H1 (cell line): ENCODE results near the gene LIN37. TPM values are rescaled to one million over a fixed set of nuclear protein-coding genes. Genes with fewer than 3 reads are reported as not detected.

ENCODE experiments used
- CTCF ChIA-PET: fragments of 300-600 bp; sonication (Branson Sonifier 250); formaldehyde crosslinking; loops from one replicate; lab custom pipeline; 2021; ENCODE audit not compliant: partially characterized antibody; lab: Charles Lee
- POLR2A ChIA-PET: fragments of 300-600 bp; sonication (Branson Sonifier 250); formaldehyde crosslinking; loops from one replicate; lab custom pipeline; 2021; ENCODE audit warnings: inconsistent platforms; ENCODE audit not compliant: partially characterized antibody; lab: Charles Lee
- DNase-seq, 2 experiments: peaks; one replicate each; pipeline versions ENCODE4 v3.0.0 to v3.0.0-alpha.2; 2010 to 2022; ENCODE audit warnings: low spot score in 2 of 2, low read depth in 1 of 2, mixed read lengths in 1 of 2
- FAIRE-seq: peaks from 2 replicates; lab custom pipeline; 2011; peaks lifted over from hg19 to GRCh38; lab: Jason Lieb, UNC
- H2AFZ ChIP-seq: 2 replicates; pipeline ENCODE4 v1.8.1; 2012; ENCODE audit warnings: low read length, inconsistent platforms
- H2AK5ac ChIP-seq: 2 replicates; pipeline ENCODE4 v1.6.1; 2013; ENCODE audit warnings: low read depth, low read length
- H2BK120ac ChIP-seq: replicated peaks from 2 replicates; pipeline ENCODE3; 2013; ENCODE audit warnings: low read depth, low read length, inconsistent platforms
- H2BK12ac ChIP-seq: 2 replicates; pipeline ENCODE4 v1.6.1; 2013; ENCODE audit warnings: low read depth, low read length
- H2BK15ac ChIP-seq: 2 replicates; pipeline ENCODE4 v1.6.1; 2013; ENCODE audit warnings: low read length
- H2BK20ac ChIP-seq: 2 replicates; pipeline ENCODE4 v1.6.1; 2013; ENCODE audit warnings: low read length
- H2BK5ac ChIP-seq: 2 replicates; pipeline ENCODE4 v1.6.1; 2013; ENCODE audit warnings: low read depth, low read length
- H3K14ac ChIP-seq: 2 replicates; pipeline ENCODE4 v1.6.1; 2013; ENCODE audit warnings: inconsistent platforms; ENCODE audit not compliant: insufficient read length
- H3K18ac ChIP-seq: 2 replicates; pipeline ENCODE4 v1.6.1; 2013; ENCODE audit warnings: low read length; ENCODE audit errors: extremely low read depth
- H3K23ac ChIP-seq: 2 replicates; pipeline ENCODE4 v1.6.1; 2013; ENCODE audit warnings: inconsistent platforms; ENCODE audit not compliant: insufficient read length
- H3K23me2 ChIP-seq: 2 replicates; pipeline ENCODE4 v1.6.1; 2013; ENCODE audit warnings: low read depth, low read length
- H3K27ac ChIP-seq: 2 replicates; pipeline ENCODE4 v1.6.1; 2011; ENCODE audit warnings: low read depth, low read length, inconsistent platforms
- H3K27me3 ChIP-seq, 4 experiments: replicated peaks in 1 of 4; 1 replicate in 1 of 4; 2 replicates in 3 of 4; pipeline versions ENCODE4 v1.6.1 to v1.8.1; 2011 to 2013; ENCODE audit warnings: low read length in 3 of 4, mild to moderate bottlenecking in 3 of 4, inconsistent platforms in 2 of 4, mixed read lengths in 2 of 4, moderate library complexity in 1 of 4; ENCODE audit not compliant: control insufficient read depth in 3 of 4, insufficient read depth in 3 of 4; ENCODE audit errors: extremely low read depth in 1 of 4
- H3K36me3 ChIP-seq, 4 experiments: 2 replicates each; pipeline versions ENCODE4 v1.6.1 to v1.8.1; 2011 to 2013; ENCODE audit warnings: mild to moderate bottlenecking in 4 of 4, low read length in 3 of 4, moderate library complexity in 2 of 4, control low read depth in 1 of 4, inconsistent platforms in 1 of 4; ENCODE audit not compliant: insufficient read depth in 4 of 4, control insufficient read depth in 2 of 4
- H3K4ac ChIP-seq: replicated peaks from 2 replicates; pipeline ENCODE3; 2013; ENCODE audit warnings: low read length, low read depth, mixed read lengths, inconsistent platforms; ENCODE audit not compliant: insufficient read length
- H3K4me1 ChIP-seq, 4 experiments: replicated peaks in 1 of 4; 1 replicate in 1 of 4; 2 replicates in 3 of 4; pipeline versions ENCODE4 v1.6.1 to v1.8.1; 2011 to 2013; ENCODE audit warnings: low read length in 3 of 4, inconsistent platforms in 2 of 4, mixed read lengths in 1 of 4; ENCODE audit not compliant: insufficient read depth in 4 of 4, control insufficient read depth in 3 of 4
- H3K4me2 ChIP-seq, 2 experiments: 2 replicates each; pipeline versions ENCODE4 v1.6.1 to v1.8.1; 2011 to 2013; ENCODE audit warnings: low read depth in 2 of 2, low read length in 2 of 2, control low read depth in 1 of 2, inconsistent platforms in 1 of 2, mild to moderate bottlenecking in 1 of 2; ENCODE audit not compliant: insufficient read depth in 1 of 2
- H3K4me3 ChIP-seq, 4 experiments: fragments of 200-600, 300-600 bp in 1 of 4; sonication (generic), shearing (Covaris generic), sonication (Bioruptor Twin) in 1 of 4; 2 replicates each; pipeline versions ENCODE4 v1.5.1 to v1.8.1; 2011 to 2016; ENCODE audit warnings: low read length in 4 of 4, low read depth in 3 of 4, control low read depth in 2 of 4, inconsistent platforms in 2 of 4, mild to moderate bottlenecking in 2 of 4, mixed read lengths in 1 of 4, moderate library complexity in 1 of 4; ENCODE audit not compliant: insufficient read depth in 2 of 4; ENCODE audit errors: extremely low read depth in 1 of 4
- H3K56ac ChIP-seq: replicated peaks from 2 replicates; pipeline ENCODE3; 2013; ENCODE audit warnings: low read depth, mild to moderate bottlenecking, mixed read lengths, low read length, inconsistent platforms; ENCODE audit not compliant: insufficient read length
- H3K79me1 ChIP-seq: 2 replicates; pipeline ENCODE4 v1.6.1; 2013; ENCODE audit warnings: low read depth, low read length, control low read depth
- H3K79me2 ChIP-seq, 2 experiments: 2 replicates each; pipeline versions ENCODE4 v1.6.1 to v1.8.1; 2012 to 2013; ENCODE audit warnings: low read length in 2 of 2, mild to moderate bottlenecking in 2 of 2, inconsistent platforms in 1 of 2; ENCODE audit not compliant: insufficient read depth in 2 of 2, control insufficient read depth in 1 of 2
- H3K9ac ChIP-seq, 4 experiments: replicated peaks in 1 of 4; 1 replicate in 1 of 4; 2 replicates in 3 of 4; pipeline versions ENCODE4 v1.6.1 to v1.8.1; 2011 to 2013; ENCODE audit warnings: low read depth in 3 of 4, low read length in 3 of 4, control low read depth in 2 of 4, mild to moderate bottlenecking in 2 of 4, moderate library complexity in 2 of 4, inconsistent platforms in 1 of 4; ENCODE audit errors: extremely low read depth in 1 of 4
- H3K9me3 ChIP-seq, 2 experiments: 2 replicates each; pipeline versions ENCODE4 v1.6.1 to v1.8.1; 2012 to 2013; ENCODE audit warnings: mild to moderate bottlenecking in 2 of 2, moderate library complexity in 2 of 2, control low read depth in 1 of 2, inconsistent platforms in 1 of 2, low read depth in 1 of 2, low read length in 1 of 2, mixed read lengths in 1 of 2; ENCODE audit not compliant: insufficient read depth in 2 of 2
- H4K20me1 ChIP-seq, 2 experiments: replicated peaks in 1 of 2; 2 replicates each; pipeline versions ENCODE3 to v1.8.1; 2011 to 2013; ENCODE audit warnings: inconsistent platforms in 2 of 2, low read length in 2 of 2, mild to moderate bottlenecking in 1 of 2; ENCODE audit not compliant: insufficient read depth in 2 of 2, control insufficient read depth in 1 of 2
- H4K5ac ChIP-seq: 2 replicates; pipeline ENCODE4 v1.6.1; 2013; ENCODE audit warnings: low read length, low read depth, mixed read lengths, inconsistent platforms; ENCODE audit not compliant: insufficient read length
- H4K8ac ChIP-seq: 2 replicates; pipeline ENCODE4 v1.8.0; 2013; ENCODE audit warnings: mild to moderate bottlenecking, moderate library complexity, low read length, inconsistent platforms; ENCODE audit not compliant: insufficient read depth; ENCODE audit errors: extremely low read depth
- H4K91ac ChIP-seq: replicated peaks from 2 replicates; pipeline ENCODE3; 2013; ENCODE audit warnings: low read length, mixed read lengths, inconsistent platforms; ENCODE audit not compliant: insufficient read length
- CBX5 ChIP-seq: fragments of 300-800, 300-1000 bp; sonication (generic); IDR thresholded peaks from 2 replicates; pipeline ENCODE4 v1.7.1; 2016; ENCODE audit warnings: antibody characterized with exemption, low read length, low read depth
- HDAC6 ChIP-seq: IDR thresholded peaks from one replicate; pipeline ENCODE4 v1.7.1; 2012; ENCODE audit warnings: low read depth, mild to moderate bottlenecking, inconsistent platforms, low read length, moderate library complexity
- WGBS, 2 experiments: shearing (Covaris generic) in 1 of 2; methylation state at CpG; one replicate each; pipeline versions ENCODE4 v1.1.6 to v1.1.7; 2013 to 2015; ENCODE audit warnings: low lambda C conversion rate in 2 of 2, mixed read lengths in 2 of 2, inconsistent platforms in 1 of 2, low coverage in 1 of 2, missing lambda C conversion rate in 1 of 2; ENCODE audit not compliant: insufficient replicate concordance in 2 of 2, insufficient coverage in 1 of 2, insufficient read length in 1 of 2; ENCODE audit errors: extremely low coverage in 1 of 2, missing lambda C conversion rate in 1 of 2; 5-methylcytosine and 5-hydroxymethylcytosine counted together
- polyA plus RNA-seq, 7 experiments: library from polyadenylated mRNA; depleted of rRNA in 3 of 7; stranded (reverse) in 5 of 7; unstranded in 2 of 7; fragments of >200 nt in 5 of 7; fragments of 200-250 nt in 2 of 7; gene quantifications; 1 replicate in 5 of 7; 2 replicates in 1 of 7; 4 replicates in 1 of 7; pipeline versions ENCODE4 v1.2.1 to v1.2.3, GENCODE V29; 2011 to 2013; ENCODE audit warnings: missing spikeins in 2 of 7, mixed read lengths in 2 of 7
- total RNA-seq: library from RNA; stranded (reverse); fragmentation: NEBNext Ultra II Directional; extraction: Animal tissue kit (Norgen Biotek cat#: 25700); gene quantifications from 2 replicates; pipeline ENCODE4 v1.2.1, GENCODE V29; 2021

Gene LIN37
- total and polyA plus RNA-seq, 2 of the 8 experiments (the other 6 are each of a cell fraction or from before 2014, with no cell fraction given) = 3.8 to 9.8 TPM

DNA sequence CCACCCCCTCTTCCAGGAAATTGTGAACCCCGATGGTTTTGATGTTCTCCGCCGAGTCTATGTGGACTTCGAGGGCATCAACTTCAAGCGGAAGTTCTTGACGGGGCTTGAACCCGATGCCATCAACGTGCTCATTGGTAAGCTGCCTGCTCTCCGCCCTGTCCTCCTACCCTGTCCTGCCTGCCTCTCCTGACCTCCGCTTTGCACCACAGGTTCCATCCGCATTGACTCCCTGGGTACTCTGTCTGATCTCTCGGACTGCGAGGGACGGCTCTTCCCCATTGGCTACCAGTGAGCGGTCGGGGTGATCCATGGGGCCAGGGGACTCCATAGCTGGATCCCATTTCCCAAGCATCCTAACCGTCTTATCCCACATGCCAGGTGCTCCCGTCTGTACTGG lies 18.1 kb upstream of the LIN37 start:
- no peak overlapping the region for H2BK120ac ChIP-seq
- no peaks in the 10 kb centered on the region for H3K4me1 ChIP-seq
- H3K9me3 ChIP-seq = no peaks in the 10 kb centered on the region
- H2AFZ ChIP-seq = no peak overlapping the region
- H3K27me3 ChIP-seq = no peaks in the 10 kb centered on the region
- H3K79me1 ChIP-seq = no peaks in the 10 kb centered on the region
- H2BK20ac ChIP-seq = no peak overlapping the region
- DNase-seq (no peak), FAIRE-seq (no peak)
- H2AK5ac ChIP-seq = no peak overlapping the region
- no peaks in the 10 kb centered on the region for H3K79me2 ChIP-seq
- H3K27ac ChIP-seq = no peak overlapping the region
- H3K18ac ChIP-seq = no peak overlapping the region
- H4K20me1 ChIP-seq = peaks cover 12 to 24% of the 10 kb centered on the region in 2 experiments
- POLR2A ChIA-PET = interaction anchor here (0.7 to 3.4 kb wide), 7 partner anchors 10 to 141 kb away, joined by 3 to 14 read pairs (median 3); no protein-coding TSS in a partner anchor
- H4K8ac ChIP-seq = no peak overlapping the region
- CTCF ChIA-PET = interaction anchor here (0.6 to 1.5 kb wide), 3 partner anchors 36 to 152 kb away, joined by 3 read pairs; no protein-coding TSS in a partner anchor
- no peak overlapping the region for H3K9ac ChIP-seq
- peaks cover 29 to 73% (median 64%) of the 10 kb centered on the region in 4 experiments for H3K36me3 ChIP-seq
- H2BK15ac ChIP-seq = no peak overlapping the region
- no peak overlapping the region for H3K23ac ChIP-seq
- no peak overlapping the region for H3K4me2 ChIP-seq
- H3K4ac ChIP-seq = no peak overlapping the region
- H3K23me2 ChIP-seq = no peaks in the 10 kb centered on the region
- H3K4me3 ChIP-seq = no peak overlapping the region
- H2BK5ac ChIP-seq = no peak overlapping the region
- no peak overlapping the region for H3K56ac ChIP-seq
- H4K91ac ChIP-seq = no peak overlapping the region
- H2BK12ac ChIP-seq = no peak overlapping the region
- no peak overlapping the region for H3K14ac ChIP-seq
- H4K5ac ChIP-seq = no peak overlapping the region
- 91% methylated on average over 18 of the region's 18 CpGs; no CpG with 5 or more reads in 1 of the 2 experiments for WGBS, 2 experiments
- no peak for TF ChIP-seq CBX5
- TF ChIP-seq HDAC6 = no peak
